B cell (primary cell): ENCODE results near the gene SCN4A. TPM values are rescaled to one million over a fixed set of nuclear protein-coding genes. Genes with fewer than 3 reads are reported as not detected.

Experiments used
- ATAC-seq: fragments of 200-7000 bp; cut with Tn5 transposase; one replicate; pipeline ENCODE4 v1.10.0; 2021; ENCODE audit warnings: low read depth, mild to moderate bottlenecking, moderate number of reproducible peaks, moderate library complexity
- CTCF ChIA-PET: fragments of 350-600 bp; sonication (Branson Sonifier 250); formaldehyde crosslinking; loops from one replicate; lab custom pipeline; 2021; ENCODE audit warnings: antibody characterized with exemption, inconsistent platforms; lab: Charles Lee
- POLR2A ChIA-PET: fragments of 350-600 bp; sonication (Branson Sonifier 250); formaldehyde crosslinking; loops from one replicate; lab custom pipeline; 2021; ENCODE audit warnings: antibody characterized with exemption; lab: Charles Lee
- DNase-seq: peaks from one replicate; pipeline ENCODE4 v3.0.0; 2013
- H2AFZ ChIP-seq: 2 replicates; pipeline ENCODE4 v1.6.1; 2012; ENCODE audit warnings: mild to moderate bottlenecking, low read depth, low read length; ENCODE audit not compliant: insufficient read depth, poor library complexity, severe bottlenecking
- H3K27ac ChIP-seq, 2 donors: 1 replicate in 1 of 2; 2 replicates in 1 of 2; pipeline ENCODE4 v1.5.1; 2012 to 2013; ENCODE audit warnings: low read length in 2 of 2, mild to moderate bottlenecking in 2 of 2, moderate library complexity in 1 of 2
- H3K27me3 ChIP-seq, 4 experiments: fragments of 200-600 bp in 1 of 4; sonication (generic) in 1 of 4; replicated peaks in 1 of 4; 1 replicate in 2 of 4; 2 replicates in 2 of 4; pipeline versions ENCODE4 v1.6.1 to v1.7.0; 2013 to 2016; ENCODE audit warnings: low read length in 3 of 4, mild to moderate bottlenecking in 2 of 4, mixed read lengths in 1 of 4, moderate library complexity in 1 of 4; ENCODE audit not compliant: insufficient read depth in 4 of 4, control insufficient read depth in 3 of 4; ENCODE audit errors: control extremely low read depth in 1 of 4
- H3K36me3 ChIP-seq, 2 experiments: replicated peaks in 1 of 2; 1 replicate in 1 of 2; 2 replicates in 1 of 2; pipeline versions ENCODE4 v1.6.1 to v1.7.1; 2013; ENCODE audit warnings: low read length in 1 of 2; ENCODE audit not compliant: insufficient read depth in 2 of 2, control insufficient read depth in 1 of 2; ENCODE audit errors: control extremely low read depth in 1 of 2, extremely low read depth in 1 of 2
- H3K4me1 ChIP-seq, 2 donors: fragments of 200-600 bp in 1 of 2; sonication (generic) in 1 of 2; 1 replicate in 1 of 2; 2 replicates in 1 of 2; pipeline versions ENCODE4 v1.5.1 to v1.6.1; 2013 to 2017; ENCODE audit warnings: low read length in 2 of 2; ENCODE audit not compliant: control insufficient read depth in 2 of 2, insufficient read depth in 2 of 2
- H3K4me2 ChIP-seq: replicated peaks from 2 replicates; pipeline ENCODE3; 2012; ENCODE audit warnings: mild to moderate bottlenecking, low read depth, low read length; ENCODE audit not compliant: poor library complexity, severe bottlenecking
- H3K4me3 ChIP-seq, 5 experiments: fragments of 200-600 bp in 1 of 5; sonication (generic) in 1 of 5; 1 replicate in 3 of 5; 2 replicates in 2 of 5; pipeline versions ENCODE4 v1.5.1 to v1.7.0; 2011 to 2016; ENCODE audit warnings: low read length in 4 of 5, mild to moderate bottlenecking in 4 of 5, low read depth in 2 of 5, control low read depth in 1 of 5, moderate library complexity in 1 of 5; ENCODE audit not compliant: insufficient read depth in 1 of 5; ENCODE audit errors: control extremely low read depth in 1 of 5, extremely low read depth in 1 of 5
- H3K79me2 ChIP-seq: fragments of 200-600 bp; sonication (generic); one replicate; pipeline ENCODE4 v1.6.0; 2016; ENCODE audit warnings: low read length; ENCODE audit not compliant: control insufficient read depth, insufficient read depth
- H3K9ac ChIP-seq: fragments of 200-600 bp; sonication (generic); 2 replicates; pipeline ENCODE4 v1.6.1; 2017; ENCODE audit warnings: mild to moderate bottlenecking, low read length, moderate library complexity
- H3K9me3 ChIP-seq, 3 donors: one replicate each; pipeline versions ENCODE4 v1.6.1 to v1.7.1; 2013; ENCODE audit warnings: low read length in 2 of 3; ENCODE audit not compliant: control insufficient read depth in 2 of 3, insufficient read depth in 1 of 3; ENCODE audit errors: control extremely low read depth in 1 of 3
- H4K20me1 ChIP-seq: 2 replicates; pipeline ENCODE4 v1.6.0; 2012; ENCODE audit warnings: mild to moderate bottlenecking, low read length; ENCODE audit not compliant: insufficient read depth, control insufficient read depth, poor library complexity, severe bottlenecking
- H3K27ac Mint-ChIP-seq: one replicate; pipeline ENCODE4 v1.8.0; 2021; ENCODE audit warnings: mixed read lengths
- H3K27me3 Mint-ChIP-seq: one replicate; pipeline ENCODE4 v1.8.0; 2021; ENCODE audit warnings: mixed read lengths
- H3K4me1 Mint-ChIP-seq: one replicate; pipeline ENCODE4 v1.8.0; 2021; ENCODE audit warnings: mixed read lengths
- H3K4me3 Mint-ChIP-seq: one replicate; pipeline ENCODE4 v1.8.0; 2021; ENCODE audit warnings: mixed read lengths
- H3K9me3 Mint-ChIP-seq: one replicate; pipeline ENCODE4 v1.8.0; 2022; ENCODE audit warnings: mixed read lengths; ENCODE audit not compliant: insufficient read depth
- CTCF ChIP-seq: fragments of 200-600 bp; IDR thresholded peaks from one replicate; pipeline ENCODE4 v1.8.0; 2022; ENCODE audit warnings: antibody characterized with exemption, mild to moderate bottlenecking
- EZH2 ChIP-seq: IDR thresholded peaks from 2 replicates; pipeline ENCODE4 v1.6.1; 2012; ENCODE audit warnings: borderline replicate concordance, low read depth, mild to moderate bottlenecking, moderate library complexity, low read length; ENCODE audit not compliant: insufficient read depth, poor library complexity, severe bottlenecking
- WGBS: methylation state at CpG from one replicate; pipeline ENCODE4 v1.1.5; 2013; ENCODE audit warnings: missing lambda C conversion rate; ENCODE audit not compliant: insufficient coverage; 5-methylcytosine and 5-hydroxymethylcytosine counted together
- intact Hi-C: fragments of 100-400 bp; cut with micrococcal nuclease; formaldehyde crosslinking; loops from one replicate; pipeline ENCODE4 v1.10.0; 2022
- polyA plus RNA-seq: library from polyadenylated mRNA; depleted of rRNA; stranded (reverse); fragments of >200 nt; gene quantifications from 2 replicates; pipeline ENCODE4 v1.2.3, GENCODE V29; 2012
- total RNA-seq, 2 donors: library from RNA; stranded (reverse); fragments of 120-200 nt in 1 of 2; gene quantifications; 1 replicate in 1 of 2; 2 replicates in 1 of 2; pipeline versions ENCODE4 v1.2.3 to v1.2.4, GENCODE V29; 2013 to 2022

The SCN4A gene
- total and polyA plus RNA-seq, 2 donors (not counting 1 experiment from before 2014, with no cell fraction given): 1.1 to 1.4 TPM

GRCh38 chr17:63993368-63993985 is 20.8 kb upstream of the SCN4A start:
- no peak overlapping the region for H3K9ac ChIP-seq
- no peaks in the 10 kb centered on the region for H3K79me2 ChIP-seq
- H4K20me1 ChIP-seq: no peaks in the 10 kb centered on the region
- ATAC-seq: no peak
- POLR2A ChIA-PET: interaction anchor here (0.6 to 1.3 kb wide), 2 partner anchors 27 to 564 kb away, joined by 3 to 5 read pairs; partner anchors contain the start of gene ICAM2
- Mint-ChIP-seq H3K4me3 (no peak overlapping the region), H3K27ac (no peak overlapping the region), H3K9me3 (no peaks in the 10 kb centered on the region), H3K27me3 (peaks cover 18% of the 10 kb centered on the region), H3K4me1 (peaks cover 48% of the 10 kb centered on the region)
- peaks cover 0 to 3% (median 0%) of the 10 kb centered on the region in 3 donors for H3K9me3 ChIP-seq
- H3K36me3 ChIP-seq: no peaks in the 10 kb centered on the region
- peak; percentile 51 for DNase-seq
- no peak overlapping the region for H2AFZ ChIP-seq
- no peak overlapping the region for H3K27ac ChIP-seq
- H3K4me1 ChIP-seq: peaks cover 38 to 40% of the 10 kb centered on the region in 2 donors
- H3K4me2 ChIP-seq: peak overlapping the region; percentile 28
- intact Hi-C loops: no loop called here
- TF ChIP-seq CTCF (no peak), EZH2 (no peak)
- WGBS: 85% methylated on average over 2 of the region's 3 CpGs
- CTCF ChIA-PET: interaction anchor here (0.6 to 7.5 kb wide), 9 partner anchors 8 to 452 kb away, joined by 3 to 89 read pairs (median 5); partner anchors contain the start of gene ICAM2
- H3K27me3 ChIP-seq: peaks cover 0 to 12% (median 5%) of the 10 kb centered on the region in 4 experiments
- H3K4me3 ChIP-seq: no peak overlapping the region

DNA sequence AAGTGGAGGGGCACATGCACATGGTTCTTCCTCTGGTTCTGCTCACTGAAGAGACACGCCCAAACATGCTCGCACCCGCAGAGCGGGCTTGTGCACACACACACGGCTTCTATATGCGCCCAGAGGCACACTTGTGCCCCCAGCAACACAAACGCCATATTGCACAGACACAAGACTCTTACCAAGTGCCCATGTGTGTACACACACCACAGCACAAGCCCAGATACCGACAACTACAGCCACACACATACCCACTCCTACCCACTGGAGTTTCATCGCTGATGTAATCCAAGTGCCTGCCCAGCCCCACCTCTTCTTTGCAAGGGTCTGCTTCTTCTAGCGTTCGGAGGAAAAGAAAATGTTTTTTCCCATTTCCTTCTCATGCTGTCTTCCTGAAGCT is 18.9 kb upstream of the SCN4A start:
- no peaks in the 10 kb centered on the region for H3K36me3 ChIP-seq
- ChIA-PET POLR2A (no interaction called here), CTCF (interaction anchor here (1.3 to 7.5 kb wide), 7 partner anchors 12 to 142 kb away, joined by 6 to 89 read pairs (median 15); partner anchors contain the start of gene CD79B)
- H3K9ac ChIP-seq: no peak overlapping the region
- ATAC-seq (no peak), DNase-seq (no peak)
- H3K4me2 ChIP-seq: no peak overlapping the region
- no peak overlapping the region for H3K27ac ChIP-seq
- TF ChIP-seq EZH2 (no peak), CTCF (no peak)
- no peaks in the 10 kb centered on the region for H3K79me2 ChIP-seq
- H2AFZ ChIP-seq: no peak overlapping the region
- Mint-ChIP-seq H3K9me3 (no peaks in the 10 kb centered on the region), H3K4me1 (peaks cover 37% of the 10 kb centered on the region), H3K4me3 (peak overlapping the region; percentile 45), H3K27ac (no peak overlapping the region), H3K27me3 (peaks cover 11% of the 10 kb centered on the region)
- no peaks in the 10 kb centered on the region for H4K20me1 ChIP-seq
- H3K4me1 ChIP-seq: peaks cover 26 to 27% of the 10 kb centered on the region in 2 donors
- H3K9me3 ChIP-seq: peaks cover 0 to 3% (median 0%) of the 10 kb centered on the region in 3 donors
- 91% methylated on average over 11 of the region's 11 CpGs for WGBS
- no peak overlapping the region for H3K4me3 ChIP-seq
- no peaks in the 10 kb centered on the region for H3K27me3 ChIP-seq
- intact Hi-C loops: loop anchor here (2.0 kb wide), 1 partner anchor 73 kb away; the partner anchor contains the start of gene GH1
